ENCODE results near the gene TEX28.
"Not testable (repeated sequence)": the region's sequence is repeated elsewhere in the genome, so short reads cannot be mapped to it uniquely, and the experiment has no call there.

Gene TEX28

GRCh38 chrX:154310616-154311536 is 16.0 kb upstream of the TEX28 start:
- no peak for DNase-seq (ENCODE audit: low read depth)

GRCh38 chrX:154309041-154309775 is 14.3 kb upstream of the TEX28 start:
- DNase-seq (ENCODE audit: low read depth): no peak

- no peak for DNase-seq (ENCODE audit: low read depth)
These were observed 13.4 kb upstream of the TEX28 start for GRCh38 chrX:154308108-154308946.

GRCh38 chrX:154307202-154307601 is 12.3 kb upstream of the TEX28 start:
- DNase-seq (ENCODE audit: low read depth): no peak

GRCh38 chrX:154305541-154306205 is 10.7 kb upstream of the TEX28 start:
- no peak for DNase-seq (ENCODE audit: low read depth)

- no peak for DNase-seq (ENCODE audit: low read depth)
These were observed 9.9 kb upstream of the TEX28 start for GRCh38 chrX:154304846-154305245.

GRCh38 chrX:154303476-154303875 is 8.6 kb upstream of the TEX28 start:
- DNase-seq (ENCODE audit: low read depth): no peak

- DNase-seq (ENCODE audit: low read depth): not testable (repeated sequence)
These were observed 8.1 kb upstream of the TEX28 start for GRCh38 chrX:154302998-154303397.

- no peak for DNase-seq (ENCODE audit: low read depth)
These were observed 5.9 kb upstream of the TEX28 start for GRCh38 chrX:154300816-154301215.

GRCh38 chrX:154298312-154298711 is 3.4 kb upstream of the TEX28 start:
- no peak for DNase-seq (ENCODE audit: low read depth)

- no peak for DNase-seq (ENCODE audit: low read depth)
These were observed 1.8 kb upstream of the TEX28 start for GRCh38 chrX:154296731-154297130.

- DNase-seq (ENCODE audit: low read depth): no peak
These were observed 863 bp upstream of the TEX28 start, which contains the start of gene TKTL1 for GRCh38 chrX:154295664-154296310. Gene TKTL1, plus strand, starts transcription at chrX:154295795. Its CDS starts 65 bp downstream, at chrX:154295860.

GRCh38 chrX:154286406-154286805 is 8.5 kb downstream of the TEX28 start:
- DNase-seq (ENCODE audit: low read depth): not testable (repeated sequence)

GRCh38 chrX:154284489-154285338 is 10.2 kb downstream of the TEX28 start:
- DNase-seq (ENCODE audit: low read depth): not testable (repeated sequence)

- not testable (repeated sequence) for DNase-seq (ENCODE audit: low read depth)
These were observed 25.7 kb downstream of the TEX28 start for GRCh38 chrX:154269245-154269644.

GRCh38 chrX:154263072-154263471 is 31.9 kb downstream of the TEX28 start:
- DNase-seq (ENCODE audit: low read depth): not testable (repeated sequence)

- not testable (repeated sequence) for DNase-seq (ENCODE audit: low read depth)
These were observed 36.2 kb downstream of the TEX28 start for GRCh38 chrX:154258711-154259110.

GRCh38 chrX:154257282-154257681 is 37.6 kb downstream of the TEX28 start, which contains the start of gene OPN1MW3:
Gene OPN1MW3, plus strand, starts transcription at chrX:154257582. Its CDS starts 38 bp downstream, at chrX:154257620.
- not testable (repeated sequence) for DNase-seq (ENCODE audit: low read depth)

GRCh38 chrX:154248076-154248475 is 46.8 kb downstream of the TEX28 start:
- not testable (repeated sequence) for DNase-seq (ENCODE audit: low read depth)

Data from non-pigmented ciliary epithelial cell (primary cell).